HG02840 (cell line): Measurements from ENCODE around the gene DHRS1.
"Not testable (repeated sequence)": the region's sequence is repeated elsewhere in the genome, so short reads cannot be mapped to it uniquely, and the experiment has no call there.

Experiments used
- ATAC-seq: cut with Tn5 transposase; IDR thresholded peaks from one replicate; pipeline ENCODE4 v1.9.1; 2021; ENCODE audit warnings: mild to moderate bottlenecking, moderate library complexity, moderate number of reproducible peaks; ENCODE audit not compliant: unreplicated experiment, low FRiP score

The DHRS1 gene

GRCh38 chr14:24253936-24254335, 45.6 kb downstream of the DHRS1 start:
- no peak for ATAC-seq

GRCh38 chr14:24252289-24253124, 47.1 kb downstream of the DHRS1 start:
- ATAC-seq = no peak

- no peak for ATAC-seq
Measured at GRCh38 chr14:24251880-24252288, 47.7 kb downstream of the DHRS1 start.

GRCh38 chr14:24250354-24250753, 49.2 kb downstream of the DHRS1 start:
- no peak for ATAC-seq

GRCh38 chr14:24249230-24250021, 50.2 kb downstream of the DHRS1 start:
- ATAC-seq = no peak

- ATAC-seq = no peak
Measured at GRCh38 chr14:24247422-24247821, 52.2 kb downstream of the DHRS1 start.

GRCh38 chr14:24246765-24247212, 52.8 kb downstream of the DHRS1 start:
- ATAC-seq = no peak

GRCh38 chr14:24245350-24245749, 54.2 kb downstream of the DHRS1 start:
- not testable (repeated sequence) for ATAC-seq

GRCh38 chr14:24243336-24243836, 56.2 kb downstream of the DHRS1 start:
- ATAC-seq = no peak

- peak; percentile 80 for ATAC-seq
Measured at GRCh38 chr14:24241829-24242443, 57.6 kb downstream of the DHRS1 start.
